HG02840 (cell line): ENCODE data around the gene NR2C2.
A peak's percentile ranks its signal among the peaks of the same experiment; 100 is the strongest.

ENCODE experiments used
- ATAC-seq: cut with Tn5 transposase; IDR thresholded peaks from one replicate; pipeline ENCODE4 v1.9.1; 2021; ENCODE audit warnings: mild to moderate bottlenecking, moderate library complexity, moderate number of reproducible peaks; ENCODE audit not compliant: unreplicated experiment, low FRiP score

Gene NR2C2

DNA sequence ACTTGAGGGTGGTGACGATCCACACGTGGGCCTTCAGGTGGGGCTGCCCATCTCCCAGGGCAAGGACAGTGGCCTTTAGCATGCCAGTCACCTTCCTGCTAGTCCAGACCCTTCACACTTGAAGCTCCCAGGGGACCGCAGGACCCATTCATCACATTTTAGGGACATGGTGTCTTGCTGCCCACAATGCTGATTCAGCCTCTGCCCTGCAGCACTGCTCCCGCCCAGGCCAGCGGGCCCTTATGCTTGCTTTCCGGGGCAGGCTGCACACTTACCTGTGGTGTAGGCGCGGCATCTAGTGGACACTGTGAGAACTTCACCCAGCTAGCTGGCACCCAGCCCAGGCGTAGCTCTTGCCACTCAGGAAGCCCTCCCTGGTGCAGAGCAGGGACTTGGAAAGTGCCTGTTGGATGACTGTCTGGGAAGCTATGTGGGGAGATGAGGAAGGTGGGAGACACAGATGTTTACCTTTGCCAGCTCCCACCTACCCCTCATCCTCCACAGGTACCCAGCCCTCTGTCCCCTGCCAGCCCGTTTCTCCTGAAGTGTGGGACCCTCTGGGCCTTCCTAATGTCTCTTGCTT, 26.3 kb upstream of the NR2C2 start:
- no peak for ATAC-seq

DNA sequence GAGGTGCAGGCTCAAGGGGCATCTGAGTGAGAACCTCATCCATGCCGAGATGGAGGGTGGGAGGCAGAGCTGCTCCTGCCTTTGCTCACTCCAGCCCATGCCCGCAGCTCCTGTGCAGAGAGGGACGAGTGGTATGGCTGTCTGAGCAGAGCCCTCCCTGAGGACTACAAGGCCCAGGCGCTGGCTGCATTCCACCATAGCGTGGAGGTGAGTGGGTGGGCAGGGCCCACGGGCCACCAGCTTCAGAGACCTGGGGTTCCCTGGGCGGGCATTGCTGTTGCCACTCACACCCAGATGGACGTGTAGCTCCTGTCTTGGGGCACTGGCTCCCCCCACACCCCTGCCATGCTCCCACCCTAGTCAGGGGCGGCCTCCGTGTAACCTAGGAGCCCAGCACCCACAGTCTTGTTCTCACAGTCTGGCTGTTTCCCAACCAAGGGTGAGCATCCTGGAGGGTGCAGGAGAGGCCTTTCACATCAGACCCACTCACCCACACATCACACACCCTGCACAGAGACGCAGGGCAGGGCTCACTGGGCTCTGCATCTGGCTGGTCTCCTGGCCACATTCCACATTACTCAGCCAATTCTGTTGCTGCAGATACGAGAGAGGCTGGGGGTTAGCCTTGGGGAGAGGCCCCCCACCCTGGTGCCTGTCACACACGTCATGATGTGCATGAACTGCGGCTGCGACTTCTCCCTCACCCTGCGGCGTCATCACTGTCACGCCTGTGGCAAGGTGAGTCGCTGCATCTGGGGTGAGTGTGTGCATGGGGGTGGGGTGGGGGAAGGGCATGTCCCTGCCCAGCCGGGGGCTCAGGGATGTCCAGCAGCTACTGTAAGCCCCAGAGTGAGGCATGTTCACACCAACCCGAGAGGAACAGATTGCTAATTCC, 25.3 kb upstream of the NR2C2 start:
- ATAC-seq, result no peak

DNA sequence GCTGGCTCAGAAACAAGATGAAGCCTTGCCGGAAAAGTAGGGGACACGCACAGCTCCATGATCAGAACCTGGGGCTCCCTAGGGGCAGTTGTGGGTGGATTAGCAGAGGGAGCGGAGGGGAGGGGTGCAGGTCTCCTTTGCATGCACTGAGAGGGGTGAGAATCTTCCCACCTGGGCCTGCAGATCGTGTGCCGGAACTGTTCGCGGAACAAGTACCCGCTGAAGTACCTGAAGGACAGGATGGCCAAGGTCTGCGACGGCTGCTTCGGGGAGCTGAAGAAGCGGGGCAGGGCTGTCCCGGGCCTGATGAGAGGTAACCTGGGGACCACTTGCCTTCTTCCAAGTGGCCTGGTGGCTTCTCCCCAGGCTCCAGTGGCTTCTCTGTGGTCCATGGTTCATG, 24.5 kb upstream of the NR2C2 start:
- ATAC-seq, result no peak

DNA sequence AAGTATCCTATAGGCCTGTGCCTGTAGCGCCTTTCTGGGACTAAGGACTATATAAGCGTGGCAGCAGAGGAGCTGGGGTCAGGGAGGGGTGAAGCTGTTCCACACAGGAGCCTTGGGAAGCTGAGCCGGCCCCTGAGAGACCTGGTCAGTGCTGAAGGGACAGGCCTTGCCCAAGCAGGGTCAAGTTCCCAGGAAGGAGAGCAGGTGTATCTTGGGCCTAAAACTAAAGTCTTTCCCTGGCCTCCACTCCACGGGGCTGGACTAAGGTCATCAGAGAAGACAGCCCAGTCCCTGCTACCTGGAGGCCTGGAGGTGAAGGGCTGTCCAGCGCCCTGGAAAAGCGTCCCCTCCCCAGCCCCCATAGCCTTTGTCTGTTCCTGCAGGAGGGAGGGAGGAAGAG, 23.9 kb upstream of the NR2C2 start:
- ATAC-seq, result no peak

DNA sequence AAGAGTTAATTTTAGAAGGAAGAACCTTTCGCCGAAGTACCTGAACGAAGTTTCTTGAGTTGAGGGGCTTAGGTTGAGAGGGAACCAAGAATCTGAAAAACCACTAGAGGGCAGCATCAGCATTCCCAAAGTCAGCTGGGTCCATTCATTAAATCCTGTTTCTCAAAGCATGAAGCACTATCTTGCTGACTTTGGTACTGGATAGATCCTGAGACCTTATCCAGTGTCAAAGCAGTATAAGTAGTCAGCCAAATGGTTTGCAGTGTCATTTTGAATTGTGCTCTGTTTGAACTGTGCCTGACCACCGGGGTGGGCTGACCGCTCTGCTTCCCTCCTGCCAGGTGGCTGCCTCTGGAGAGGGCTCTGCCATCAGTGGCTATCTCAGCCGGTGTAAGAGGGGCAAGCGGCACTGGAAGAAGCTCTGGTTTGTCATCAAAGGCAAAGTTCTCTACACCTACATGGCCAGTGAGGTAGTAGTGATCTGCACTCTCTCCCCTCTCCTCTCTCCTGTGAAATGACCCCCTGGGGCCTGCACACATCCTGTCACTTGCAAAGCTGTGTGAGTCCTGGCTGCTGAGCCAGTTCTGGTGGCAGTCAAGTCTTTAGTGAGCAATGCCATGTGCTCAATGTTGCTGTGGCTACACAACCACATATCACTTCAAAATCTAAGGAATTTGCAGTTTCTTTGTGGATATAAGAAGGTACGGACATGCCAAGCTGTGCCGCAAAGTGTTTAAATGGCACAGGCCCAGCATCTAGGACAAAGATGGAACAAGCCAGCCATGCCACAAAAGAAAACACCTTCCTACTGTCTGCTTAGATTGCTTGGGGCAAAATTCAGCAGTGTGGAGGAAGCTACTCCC, 21.4 kb upstream of the NR2C2 start:
- no peak for ATAC-seq

DNA sequence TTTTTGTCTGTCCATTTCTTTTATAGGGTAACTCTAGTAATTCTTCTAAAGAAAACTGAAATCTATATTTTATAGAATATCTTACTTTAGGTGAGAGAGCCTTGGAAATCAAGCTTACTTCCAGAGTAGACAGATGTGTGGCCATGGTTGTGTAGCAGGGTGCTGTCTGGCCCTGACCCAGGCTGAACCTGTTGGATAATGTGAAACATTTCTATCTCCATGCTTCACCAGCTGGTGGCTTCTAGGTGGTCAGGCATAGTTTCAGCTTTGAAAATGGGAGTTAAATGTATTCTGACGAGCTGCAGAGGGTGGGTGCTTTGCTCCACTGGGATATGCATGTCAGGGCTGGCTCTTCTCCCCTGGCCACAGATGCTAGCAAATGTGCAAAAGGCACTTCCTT, 20.8 kb upstream of the NR2C2 start:
- ATAC-seq, result no peak

DNA sequence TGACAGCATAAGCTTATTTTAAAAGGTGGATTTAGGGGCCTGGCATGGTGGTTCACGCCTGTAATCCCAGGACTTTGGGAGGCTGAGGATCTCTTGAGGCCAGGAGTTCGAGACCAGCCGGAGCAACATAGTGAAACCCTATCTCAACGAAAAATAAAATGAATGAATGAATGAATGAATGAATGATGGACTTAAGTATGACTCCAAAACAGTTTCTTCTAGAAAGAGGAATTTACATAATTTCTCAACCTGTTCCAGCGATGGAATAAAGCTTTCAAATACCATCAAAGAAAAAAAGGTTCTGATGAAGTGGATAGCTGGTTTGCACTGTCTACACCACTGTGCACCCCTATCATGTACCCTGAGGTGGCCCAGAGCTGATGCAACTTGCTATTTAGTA, 20.1 kb upstream of the NR2C2 start:
- ATAC-seq, result no peak

DNA sequence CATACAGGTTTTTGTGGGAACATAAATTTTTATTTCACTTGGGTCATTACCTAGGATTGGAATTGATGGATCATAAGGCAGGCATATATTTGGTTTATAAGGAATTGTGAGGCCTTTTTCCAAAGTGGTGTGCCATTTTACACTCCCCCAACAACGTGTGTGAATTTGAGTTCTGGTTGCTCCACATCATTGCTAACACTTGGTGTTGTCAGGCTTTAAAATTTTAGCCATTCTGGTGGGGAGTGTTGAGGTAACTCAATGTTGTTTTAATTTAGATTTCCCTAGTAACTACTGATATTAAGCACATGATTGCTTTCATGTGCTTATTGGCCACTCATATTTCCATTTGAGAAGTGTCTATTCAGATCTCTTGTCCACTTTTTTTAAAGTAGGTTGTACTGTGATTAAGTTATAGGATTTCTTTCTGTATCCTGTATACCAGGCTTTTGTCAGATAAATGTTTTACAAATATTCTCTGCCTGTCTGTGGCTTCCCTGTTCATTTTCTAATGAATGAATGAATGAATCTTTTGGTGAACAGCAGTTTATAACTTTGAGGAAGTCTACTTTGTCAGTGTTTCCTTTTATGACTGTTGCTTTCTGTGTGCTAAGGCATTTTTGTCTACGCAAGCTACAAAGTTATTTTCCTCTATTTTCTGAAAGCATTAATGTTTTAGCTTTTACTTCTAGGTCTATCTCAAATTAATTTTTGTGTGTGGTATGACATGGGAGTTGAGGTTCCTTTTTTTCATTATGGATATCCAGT, 17.9 kb upstream of the NR2C2 start:
- ATAC-seq, result no peak

DNA sequence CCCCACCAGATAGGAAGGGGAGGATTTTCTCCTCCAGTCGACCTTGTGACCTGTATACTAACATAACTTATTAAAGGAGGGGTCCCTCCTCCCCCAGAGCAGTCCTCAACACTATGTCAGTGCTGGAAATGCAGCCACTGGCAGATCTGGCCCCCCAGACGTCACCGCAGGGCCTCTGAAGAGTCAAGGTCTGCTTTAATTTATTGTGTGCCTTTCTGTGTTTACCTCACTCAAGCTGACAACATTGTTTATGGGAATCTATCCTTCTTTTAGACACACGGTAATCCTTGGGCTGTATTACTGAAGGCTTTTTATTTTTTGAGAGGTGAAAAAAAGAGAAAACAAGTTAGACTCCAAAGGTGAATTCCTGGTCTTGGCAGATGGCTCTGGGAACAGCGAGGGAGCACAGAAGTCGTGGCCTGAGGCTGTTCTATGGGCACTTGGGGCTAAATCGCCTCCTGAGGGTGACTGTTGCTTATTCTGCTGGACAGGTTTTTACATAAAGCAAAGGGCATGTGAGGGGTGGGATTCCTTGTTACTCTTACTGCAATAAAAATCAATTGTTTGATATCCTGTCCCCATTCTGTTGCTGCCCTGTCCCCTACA, 13.5 kb upstream of the NR2C2 start:
- no peak for ATAC-seq

DNA sequence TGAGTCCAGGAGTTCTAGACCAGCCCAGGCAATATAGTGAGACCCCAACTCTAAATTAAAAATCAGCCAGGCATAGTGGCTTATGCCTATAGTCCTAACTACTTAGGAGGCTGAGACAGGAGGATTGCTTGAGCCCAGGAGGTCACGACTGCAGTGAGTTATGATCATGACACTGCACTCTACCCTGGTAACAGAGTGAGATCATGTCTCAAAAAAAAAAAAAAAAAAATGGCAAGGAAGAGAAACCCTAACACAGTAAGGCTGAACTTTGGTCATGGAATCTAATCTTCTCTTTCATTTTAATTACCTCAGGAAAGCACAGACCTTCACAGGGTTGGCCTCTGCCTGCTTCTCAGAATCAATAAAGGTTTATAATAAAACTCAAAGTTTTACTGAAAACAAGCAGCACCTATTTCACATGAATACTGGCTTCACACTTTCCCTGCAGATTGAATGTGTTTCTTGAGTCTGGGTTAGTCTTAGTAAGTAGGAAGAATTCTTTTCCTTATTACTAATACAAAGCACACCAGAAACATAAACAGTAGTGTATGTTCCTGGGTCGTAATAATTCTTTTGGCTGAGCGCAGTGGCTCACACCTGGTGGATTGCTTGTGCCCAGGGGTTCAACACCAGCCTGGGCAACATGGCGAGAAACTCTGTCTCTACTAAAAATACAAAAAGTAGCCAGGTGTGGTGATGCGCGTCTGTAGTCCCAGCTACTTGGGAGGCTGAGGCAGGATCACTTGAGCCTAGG, 11.6 kb upstream of the NR2C2 start:
- no peak for ATAC-seq

DNA sequence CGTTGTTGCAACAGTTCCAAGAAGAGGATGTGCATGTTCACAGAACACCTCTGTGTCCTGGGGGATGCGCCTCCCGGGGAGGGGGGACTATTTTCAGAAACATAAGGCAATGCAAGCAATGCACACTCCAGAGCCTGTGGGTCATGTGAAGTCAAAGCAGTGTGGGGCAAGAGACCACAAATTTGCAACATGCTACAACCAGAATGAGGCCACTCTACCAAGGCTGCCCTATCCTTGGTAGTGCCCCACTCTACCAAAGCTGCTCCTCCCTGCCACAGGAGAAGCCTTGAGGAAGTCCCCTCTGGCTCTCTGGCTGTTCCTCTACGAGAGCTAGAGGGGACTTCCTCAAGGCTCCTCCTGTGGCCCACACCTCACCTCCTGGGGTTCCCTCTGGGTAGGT, 8.4 kb upstream of the NR2C2 start:
- ATAC-seq, result no peak

DNA sequence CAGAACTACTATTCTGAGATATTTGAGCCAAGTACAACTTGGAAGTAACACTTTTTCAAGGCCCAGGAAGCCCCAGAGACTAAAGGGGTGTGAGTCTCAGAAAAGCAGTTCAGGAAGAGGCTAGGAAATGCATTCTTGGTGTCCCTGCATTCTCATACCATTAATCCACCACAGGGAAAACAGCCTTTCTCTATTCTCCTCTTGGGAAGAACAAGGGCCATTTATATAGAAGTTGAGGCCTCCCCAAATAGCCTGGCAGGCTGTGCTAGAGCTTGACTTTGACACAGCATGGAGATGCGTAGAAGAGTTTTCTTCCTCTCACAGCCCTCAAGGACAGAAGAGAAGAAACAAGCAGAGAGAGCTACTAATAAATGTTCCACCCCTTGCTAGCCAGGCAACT, 5.5 kb upstream of the NR2C2 start:
- no peak for ATAC-seq

DNA sequence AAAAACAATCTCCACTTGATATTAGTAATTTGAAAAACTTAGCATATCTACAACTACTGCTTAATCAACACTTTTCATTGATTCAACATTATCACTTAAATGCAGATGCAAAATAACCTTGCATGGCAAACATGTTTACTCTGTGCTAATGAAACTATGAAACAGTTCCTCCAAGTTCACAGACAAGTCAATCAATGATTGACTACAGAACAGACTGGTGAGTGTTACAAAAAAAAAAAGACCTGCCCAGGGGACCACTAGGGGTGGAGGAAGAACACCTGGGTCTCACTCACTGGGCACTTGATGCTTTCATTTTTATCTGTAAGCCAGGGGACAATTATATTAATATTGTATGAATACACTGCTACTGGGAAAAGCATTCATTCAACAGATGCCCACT, 4.3 kb upstream of the NR2C2 start:
- no peak for ATAC-seq

DNA sequence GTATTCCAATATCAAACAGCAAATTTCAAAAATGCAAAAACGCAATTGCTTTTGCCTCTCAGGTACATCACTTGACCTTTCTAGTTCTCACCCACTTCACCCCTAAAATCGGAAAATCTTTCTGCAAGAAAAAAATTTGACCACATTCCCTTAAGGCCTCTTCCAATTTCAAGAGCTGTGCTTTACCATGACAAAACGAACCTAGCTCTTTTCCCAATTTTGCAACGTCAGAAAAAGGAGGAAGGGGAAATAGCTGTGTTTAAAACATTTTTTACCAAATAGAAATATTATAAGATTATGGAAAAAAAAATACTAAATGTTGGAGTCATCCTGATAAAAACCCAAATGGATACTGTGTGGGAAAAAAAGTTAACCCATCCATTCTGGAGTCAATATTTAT, 1.1 kb upstream of the NR2C2 start:
- no peak for ATAC-seq

DNA sequence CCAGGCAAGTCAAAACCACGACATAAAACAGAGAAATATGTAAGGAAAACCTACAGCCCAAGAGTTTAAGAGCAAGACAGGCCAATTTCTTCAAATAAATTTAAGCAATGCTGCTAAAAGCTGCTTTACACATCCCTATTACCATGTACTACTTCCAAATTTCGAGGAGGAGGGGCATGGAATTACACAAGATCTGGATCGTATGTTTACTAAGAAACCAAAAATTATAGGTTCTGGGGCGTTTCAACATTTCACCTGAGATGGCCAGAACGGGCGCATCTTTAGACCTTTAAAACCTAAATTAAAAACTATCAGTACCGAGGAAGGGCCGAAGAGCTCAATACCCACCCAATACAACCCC, 664 bp upstream of the NR2C2 start:
- ATAC-seq, result no peak

DNA sequence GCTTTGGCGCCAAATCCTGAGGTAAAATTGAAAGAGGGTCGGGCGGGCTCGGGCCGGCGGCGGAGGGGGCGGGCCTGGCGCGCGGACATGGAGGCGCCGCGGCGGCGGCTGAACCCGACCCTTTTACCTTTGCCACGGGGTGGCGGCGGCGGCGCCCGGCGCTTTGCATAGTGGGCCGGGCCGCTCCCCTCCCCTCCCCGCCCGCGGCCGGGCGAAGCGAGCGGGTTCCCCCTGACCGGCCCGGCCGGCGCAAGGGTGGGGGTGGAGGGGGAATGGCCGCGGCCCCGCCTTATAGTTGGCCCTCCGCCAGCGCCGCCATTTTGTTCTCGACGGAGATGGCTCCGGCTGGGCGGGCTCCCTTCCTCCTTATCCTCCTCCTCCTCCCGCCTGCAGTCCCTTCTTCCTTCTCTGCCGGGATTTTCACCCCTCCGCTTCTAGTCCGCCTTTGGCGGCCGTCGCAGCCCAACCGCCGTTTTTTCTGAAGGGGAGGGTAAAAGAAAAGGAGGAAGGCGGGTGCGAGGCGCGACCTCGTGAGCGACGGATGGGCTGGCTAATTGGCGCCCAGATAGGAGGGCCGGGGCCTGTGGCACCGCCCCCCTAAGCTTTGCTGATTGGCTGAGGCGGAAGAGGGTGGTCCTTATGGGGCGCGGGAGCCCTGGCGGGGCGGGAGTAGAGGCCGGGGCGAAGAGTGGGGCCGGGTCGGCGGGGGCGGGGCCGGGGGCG, 664 bp downstream of the NR2C2 start:
- peak; percentile 87 for ATAC-seq

DNA sequence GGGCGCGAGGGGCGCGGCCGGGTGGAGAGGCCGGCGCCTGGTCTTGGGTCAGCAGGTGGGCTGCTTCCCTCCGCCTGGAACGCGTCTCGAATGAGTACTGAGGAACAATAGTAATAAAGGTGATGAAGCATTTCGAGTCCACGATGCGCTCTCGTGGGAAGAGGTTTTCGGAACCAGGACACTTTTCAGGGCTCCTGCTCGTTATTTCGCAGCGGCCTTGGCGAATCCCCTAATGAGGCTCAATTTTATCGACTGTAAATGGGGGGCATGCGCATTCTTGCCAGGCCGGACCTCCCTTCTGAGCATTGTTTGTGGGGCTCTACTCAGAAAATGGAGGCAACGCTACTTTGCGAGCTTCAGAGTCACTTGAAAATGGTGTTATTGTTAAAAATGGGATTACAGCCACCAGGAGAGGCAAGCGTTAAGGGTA, 1.2 kb downstream of the NR2C2 start:
- ATAC-seq, result no peak

DNA sequence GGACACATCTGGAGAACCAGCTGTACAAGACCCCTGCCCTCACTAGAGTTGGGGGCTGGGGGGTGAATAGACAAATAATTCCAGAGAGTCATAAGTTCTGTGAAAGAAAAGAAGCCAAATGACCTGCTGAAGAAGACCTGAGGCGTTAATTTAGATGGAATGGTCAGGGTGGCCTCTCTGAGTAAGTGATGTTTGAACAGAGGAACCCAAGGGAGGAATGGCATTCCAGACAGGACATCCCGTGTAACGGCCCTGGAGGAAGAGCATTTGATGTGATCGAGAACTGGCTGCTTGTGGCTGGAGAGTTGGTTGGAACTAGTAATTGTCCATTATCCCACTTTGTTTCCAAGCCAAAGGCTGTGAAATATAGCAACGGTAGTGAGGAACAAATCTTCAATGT, 1.7 kb downstream of the NR2C2 start:
- ATAC-seq, result no peak

DNA sequence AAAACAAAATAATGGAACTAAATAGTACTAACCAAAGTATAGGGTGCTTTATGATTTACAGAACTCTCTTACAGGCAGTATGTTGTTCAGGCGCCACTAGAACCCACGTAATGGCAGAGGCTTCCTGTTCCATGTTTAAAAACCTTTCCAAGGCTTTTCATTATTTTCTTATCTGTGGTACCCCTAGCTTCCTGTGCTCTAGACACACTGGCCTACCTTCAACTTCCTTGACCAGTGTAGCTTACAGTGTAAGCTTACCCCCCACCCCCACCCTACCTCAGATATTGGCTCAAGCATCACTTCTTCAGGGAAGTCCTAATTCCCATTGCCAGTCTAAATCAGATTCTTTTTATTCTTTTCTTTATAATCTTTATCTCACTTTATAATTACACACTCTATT, 2.9 kb downstream of the NR2C2 start:
- no peak for ATAC-seq
